Left lung (tissue), 10 donors: ENCODE data around the gene PAPOLB. TPM values are rescaled to one million over a fixed set of nuclear protein-coding genes. Genes with fewer than 3 reads are reported as not detected.

Source experiments
- ATAC-seq: fragments of 200-7000 bp; cut with Tn5 transposase; one replicate; pipeline ENCODE4 v1.9.1; 2020; ENCODE audit warnings: moderate library complexity
- DNase-seq, 4 donors: peaks; one replicate each; pipeline ENCODE4 v3.0.0-alpha.2; 2013 to 2020
- H3K27ac ChIP-seq, 2 donors: fragments of 200-600 bp; sonication (generic) in 1 of 2; one replicate each; pipeline versions ENCODE4 v1.5.0 to v1.8.0; 2020 to 2021
- H3K27me3 ChIP-seq, 2 donors: fragments of 200-600 bp; sonication (generic) in 1 of 2; one replicate each; pipeline versions ENCODE4 v1.5.0 to v1.8.0; 2020 to 2021
- H3K36me3 ChIP-seq, 2 donors: fragments of 200-600 bp; sonication (generic) in 1 of 2; one replicate each; pipeline versions ENCODE4 v1.5.0 to v1.8.0; 2020 to 2021
- H3K4me1 ChIP-seq, 2 donors: fragments of 200-600 bp; one replicate each; pipeline ENCODE4 v1.8.0; 2021
- H3K4me3 ChIP-seq, 2 donors: fragments of 200-600 bp; sonication (generic) in 1 of 2; one replicate each; pipeline versions ENCODE4 v1.5.0 to v1.8.0; 2020 to 2021; ENCODE audit warnings: mild to moderate bottlenecking in 1 of 2
- H3K9me3 ChIP-seq, 2 donors: fragments of 200-600 bp; sonication (generic) in 1 of 2; one replicate each; pipeline versions ENCODE4 v1.5.0 to v1.8.0; 2020 to 2021
- CTCF ChIP-seq, 2 donors: fragments of 200-600 bp; sonication (generic) in 1 of 2; IDR thresholded peaks; one replicate each; pipeline versions ENCODE4 v1.5.0 to v1.8.0; 2021; ENCODE audit warnings: antibody characterized with exemption in 2 of 2
- intact Hi-C, 2 donors: fragments of 100-400 bp; cut with DNase I; formaldehyde crosslinking; loops; one replicate each; pipeline versions ENCODE4 v1.11.2 to v1.14.2; 2022
- polyA plus RNA-seq, 6 donors: library from polyadenylated mRNA; unstranded; fragments of 120-200 nt; gene quantifications; one replicate each; pipeline ENCODE4 v1.2.1, GENCODE V29; 2013; ENCODE audit not compliant: insufficient read length in 6 of 6
- total RNA-seq, 2 donors: library from RNA; stranded (reverse); fragmentation: NEBNext Ultra II Directional; extraction: Animal tissue kit (Norgen Biotek cat#: 25700); gene quantifications; one replicate each; pipeline ENCODE4 v1.2.1, GENCODE V29; 2021
- donor health status: DM: no; HTN: yes; CAD: no.
- donor health status: DM: no; HTN: no; CAD: no.

Gene PAPOLB
- total and polyA plus RNA-seq, 8 donors, result 0.07 to 0.24 (median 0.14) TPM

- H3K36me3 ChIP-seq, result no peaks in the 10 kb centered on the region
- no peak for TF ChIP-seq CTCF (IDR thresholded peaks at IDR 0.05)
- no peak for ATAC-seq
- no peaks in the 10 kb centered on the region for H3K27me3 ChIP-seq
- DNase-seq, result no peak
- intact Hi-C loops, result no loop called here
- H3K4me1 ChIP-seq, result no peaks in the 10 kb centered on the region
- H3K4me3 ChIP-seq, result no peak overlapping the region
- no peak overlapping the region for H3K27ac ChIP-seq
- no peaks in the 10 kb centered on the region for H3K9me3 ChIP-seq
Measured at GRCh38 chr7:4823441-4824119, 38.2 kb downstream of the PAPOLB start.

- H3K36me3 ChIP-seq, result no peaks in the 10 kb centered on the region
- no peak for TF ChIP-seq CTCF (IDR thresholded peaks at IDR 0.05)
- no peaks in the 10 kb centered on the region for H3K9me3 ChIP-seq
- H3K4me1 ChIP-seq, result no peaks in the 10 kb centered on the region
- H3K27ac ChIP-seq, result no peak overlapping the region
- no peak overlapping the region for H3K4me3 ChIP-seq
- ATAC-seq (no peak), DNase-seq (no peak)
- intact Hi-C loops, result no loop called here
- no peaks in the 10 kb centered on the region for H3K27me3 ChIP-seq
Measured at GRCh38 chr7:4822677-4823076, 39.2 kb downstream of the PAPOLB start.

- ATAC-seq (no peak), DNase-seq (no peak)
- Histone ChIP-seq H3K4me1 (no peaks in the 10 kb centered on the region), H3K9me3 (no peaks in the 10 kb centered on the region), H3K36me3 (no peaks in the 10 kb centered on the region), H3K27ac (no peak overlapping the region), H3K27me3 (no peaks in the 10 kb centered on the region), H3K4me3 (no peak overlapping the region)
- intact Hi-C loops, result no loop called here
- no peak for TF ChIP-seq CTCF (IDR thresholded peaks at IDR 0.05)
Measured at GRCh38 chr7:4820967-4821471, 40.8 kb downstream of the PAPOLB start.

GRCh38 chr7:4820405-4820966, 41.3 kb downstream of the PAPOLB start:
- H3K36me3 ChIP-seq, result no peaks in the 10 kb centered on the region
- no peak for ATAC-seq
- TF ChIP-seq CTCF (IDR thresholded peaks at IDR 0.05), result no peak

GRCh38 chr7:4819560-4820404, 42.0 kb downstream of the PAPOLB start:
- ATAC-seq (no peak), DNase-seq (peak in 1 of 4 donors; percentile 71)
- Histone ChIP-seq H3K27me3 (no peaks in the 10 kb centered on the region), H3K27ac (no peak overlapping the region), H3K4me1 (no peaks in the 10 kb centered on the region), H3K9me3 (no peaks in the 10 kb centered on the region), H3K4me3 (no peak overlapping the region), H3K36me3 (no peaks in the 10 kb centered on the region)
- intact Hi-C loops, result no loop called here
- no peak for TF ChIP-seq CTCF (IDR thresholded peaks at IDR 0.05)

More at GRCh38 chr7:4820405-4820966, 41.3 kb downstream of the PAPOLB start:
- Histone ChIP-seq H3K9me3 (no peaks in the 10 kb centered on the region), H3K4me1 (no peaks in the 10 kb centered on the region), H3K4me3 (no peak overlapping the region), H3K27ac (no peak overlapping the region), H3K27me3 (no peaks in the 10 kb centered on the region)
- intact Hi-C loops, result no loop called here
- no peak for DNase-seq
